ENCODE results near the gene WNT16.
A peak's percentile ranks its signal among the peaks of the same experiment; 100 is the strongest.

The WNT16 gene

DNA sequence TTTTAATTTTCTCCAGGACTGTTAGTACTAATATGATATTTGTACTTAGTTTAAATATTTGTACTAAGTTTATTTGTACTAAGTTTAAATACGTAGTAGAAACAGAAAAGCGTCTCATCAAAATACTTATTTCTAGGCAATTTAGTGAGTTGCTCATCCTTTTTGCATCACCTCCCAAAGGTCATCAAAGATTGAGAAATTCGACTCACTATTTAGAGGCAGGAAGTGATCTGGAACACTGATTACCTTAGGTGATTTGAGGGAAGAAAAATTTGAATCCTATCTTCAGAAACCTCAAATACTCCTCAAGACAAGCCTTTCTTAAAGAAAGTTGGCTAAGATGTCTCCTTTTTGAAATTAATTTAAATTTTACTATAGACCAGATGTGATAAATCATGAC, 14.5 kb downstream of the WNT16 start:
- Histone ChIP-seq H3K4me2 (peak overlapping the region in 8 of 11 experiments; percentile 2 to 62 (median 30); a peak in 9 of 22 replicates), H3K36me3 (peaks cover 14 to 56% (median 38%) of the 10 kb centered on the region in 11 experiments; a peak in 20 of 22 replicates), H3K9me3 (replicated peaks in 1 of 11) (no peaks in the 10 kb centered on the region), H3K9ac (0 out of 22 replicates have a peak overlapping the region, but pooled peaks of 1 of the 11 experiments have one; percentile 25), H3K4me1 (peaks cover 9 to 52% (median 41%) of the 10 kb centered on the region in 10 experiments; a peak in 19 of 20 replicates), H3K4me3 (no peak overlapping the region), H3K27ac (peak overlapping the region in 6 of 11 experiments; percentile 33 to 63 (median 44); a peak in 7 of 22 replicates), H4K20me1 (peaks cover 0 to 10% (median 0%) of the 10 kb centered on the region in 11 experiments; a peak in 2 of 22 replicates), H3K27me3 (peaks cover 3 to 14% (median 10%) of the 10 kb centered on the region in 11 experiments; a peak in 18 of 22 replicates)
- TF ChIP-seq Cebpa-rat (IDR thresholded peaks at IDR 0.05), result no peak

DNA sequence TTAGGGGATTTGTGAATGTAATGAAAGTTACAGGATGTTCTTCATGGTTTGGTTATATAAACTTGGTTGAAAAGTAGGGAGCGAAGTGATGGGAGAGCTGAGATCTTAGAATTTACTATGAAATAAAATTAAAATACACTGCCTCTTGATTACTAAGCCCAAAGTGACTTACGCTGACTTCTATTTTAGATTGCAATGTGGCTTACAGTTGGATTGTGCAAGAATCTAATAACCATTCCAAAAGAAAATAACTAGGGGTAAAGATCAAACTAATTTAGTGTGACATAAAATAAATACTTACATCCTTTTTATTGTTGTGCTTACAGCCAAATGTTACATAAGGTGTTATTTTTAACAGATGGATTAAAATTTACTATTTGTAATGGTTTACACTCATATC, 15.3 kb downstream of the WNT16 start:
- Histone ChIP-seq H3K4me2 (peak overlapping the region in 8 of 11 experiments; percentile 2 to 62 (median 24); a peak in 8 of 22 replicates), H3K27me3 (peaks cover 0 to 6% (median 2%) of the 10 kb centered on the region in 11 experiments; a peak in 11 of 22 replicates), H3K9me3 (replicated peaks in 1 of 11) (no peaks in the 10 kb centered on the region), H3K9ac (0 out of 22 replicates have a peak overlapping the region, but pooled peaks of 1 of the 11 experiments have one; percentile 25), H3K4me3 (no peak overlapping the region), H3K4me1 (peaks cover 3 to 44% (median 33%) of the 10 kb centered on the region in 10 experiments; a peak in 18 of 20 replicates), H3K36me3 (peaks cover 14 to 48% (median 30%) of the 10 kb centered on the region in 11 experiments; a peak in 20 of 22 replicates), H3K27ac (peak overlapping the region in 7 of 11 experiments; percentile 33 to 63 (median 49); a peak in 13 of 22 replicates), H4K20me1 (peaks cover 0 to 4% (median 0%) of the 10 kb centered on the region in 11 experiments; a peak in 2 of 22 replicates)
- peak in 1 of 11 experiments; percentile 48; a peak in 1 of 22 replicates for TF ChIP-seq Cebpa-rat (IDR thresholded peaks at IDR 0.05)

DNA sequence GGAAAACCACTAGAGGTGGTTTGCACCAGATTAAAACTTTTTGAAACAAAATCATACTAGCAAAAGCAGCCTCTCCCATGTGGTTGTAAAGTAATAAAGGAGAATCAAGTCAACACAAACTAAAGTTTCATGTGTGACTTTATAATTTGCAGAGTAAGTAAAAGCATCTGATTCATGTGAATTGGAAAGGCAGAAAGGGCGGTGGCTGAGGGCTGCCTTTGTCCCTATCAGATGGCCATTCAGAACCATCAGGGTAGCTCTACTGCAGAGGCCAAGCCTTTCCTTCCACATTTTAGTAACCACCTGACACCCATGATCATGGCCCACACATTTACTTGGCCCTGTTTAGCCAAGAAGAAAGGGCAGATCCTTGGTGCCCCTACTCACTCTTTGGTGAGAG, 15.7 kb downstream of the WNT16 start:
- peaks cover 0 to under 1% (median 0%) of the 10 kb centered on the region in 11 experiments; a peak in 2 of 22 replicates for H4K20me1 ChIP-seq
- H3K4me2 ChIP-seq, result peak overlapping the region in 3 of 11 experiments; percentile 12 to 54 (median 30); a peak in 4 of 22 replicates
- H3K27ac ChIP-seq, result peak overlapping the region in 8 of 11 experiments; percentile 9 to 63 (median 39); a peak in 12 of 22 replicates
- peaks cover 14 to 44% (median 26%) of the 10 kb centered on the region in 11 experiments; a peak in 18 of 22 replicates for H3K36me3 ChIP-seq
- H3K4me1 ChIP-seq, result peaks cover 0 to 40% (median 29%) of the 10 kb centered on the region in 10 experiments; a peak in 16 of 20 replicates
- H3K4me3 ChIP-seq, result no peak overlapping the region
- peaks cover 0 to 2% (median 0%) of the 10 kb centered on the region in 11 experiments; a peak in 3 of 22 replicates for H3K27me3 ChIP-seq
- H3K9ac ChIP-seq, result no peak overlapping the region
- no peaks in the 10 kb centered on the region for H3K9me3 ChIP-seq (replicated peaks in 1 of 11)
- no peak for TF ChIP-seq Cebpa-rat (IDR thresholded peaks at IDR 0.05)

DNA sequence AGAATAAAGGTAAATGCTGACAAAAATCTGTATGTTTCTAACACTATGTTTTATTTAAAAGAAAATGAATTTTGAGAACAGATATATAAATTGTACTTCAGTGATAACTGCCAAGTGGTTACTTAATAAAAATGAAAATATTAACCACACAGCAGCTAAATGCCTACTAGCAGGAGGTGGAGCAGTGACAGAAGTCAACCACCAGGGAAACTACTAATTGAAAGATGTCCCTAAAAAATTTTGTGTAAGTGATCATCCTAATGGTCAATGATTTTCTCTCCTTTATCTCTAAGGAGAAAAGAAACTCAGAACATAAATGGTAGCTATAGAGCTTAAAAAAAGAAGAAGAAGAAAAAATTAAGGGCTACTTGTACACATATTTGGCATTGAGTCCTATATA, 22.9 kb downstream of the WNT16 start:
- no peak overlapping the region for H3K4me2 ChIP-seq
- no peaks in the 10 kb centered on the region for H3K27me3 ChIP-seq
- peaks cover 9 to 34% (median 24%) of the 10 kb centered on the region in 10 experiments; a peak in 18 of 20 replicates for H3K4me1 ChIP-seq
- no peak overlapping the region for H3K27ac ChIP-seq
- peaks cover 35 to 72% (median 58%) of the 10 kb centered on the region in 11 experiments for H3K36me3 ChIP-seq
- no peaks in the 10 kb centered on the region for H3K9me3 ChIP-seq (replicated peaks in 1 of 11)
- TF ChIP-seq Cebpa-rat (IDR thresholded peaks at IDR 0.05), result no peak
- no peak overlapping the region for H3K9ac ChIP-seq
- H3K4me3 ChIP-seq, result no peak overlapping the region
- peaks cover 0 to 11% (median 0%) of the 10 kb centered on the region in 11 experiments; a peak in 1 of 22 replicates for H4K20me1 ChIP-seq

DNA sequence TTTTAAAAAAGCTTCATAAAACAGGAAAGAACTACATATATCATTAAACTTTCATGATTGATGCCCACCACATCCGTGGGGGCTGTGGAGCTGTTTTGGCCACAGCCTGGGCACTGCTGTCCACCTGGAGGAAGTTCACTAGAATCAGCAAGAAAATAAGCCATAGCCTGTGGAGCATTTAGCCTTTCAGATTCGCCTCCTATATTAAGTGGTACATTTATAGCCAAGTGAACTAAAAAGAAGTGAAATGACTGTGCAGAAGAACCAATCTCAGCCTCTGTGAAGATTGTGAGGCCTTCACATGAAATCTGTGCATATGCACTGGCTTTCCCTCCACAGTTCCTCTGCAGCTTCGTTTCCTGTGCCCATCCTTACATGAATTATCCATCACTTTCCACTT, 23.5 kb downstream of the WNT16 start:
- peak overlapping the region in 3 of 11 experiments; percentile 6 to 19 (median 19); a peak in 1 of 22 replicates for H3K4me2 ChIP-seq
- no peaks in the 10 kb centered on the region for H3K27me3 ChIP-seq
- peaks cover 38 to 72% (median 61%) of the 10 kb centered on the region in 11 experiments for H3K36me3 ChIP-seq
- H3K9ac ChIP-seq, result no peak overlapping the region
- H3K9me3 ChIP-seq (replicated peaks in 1 of 11), result no peaks in the 10 kb centered on the region
- peaks cover 9 to 35% (median 24%) of the 10 kb centered on the region in 10 experiments; a peak in 18 of 20 replicates for H3K4me1 ChIP-seq
- peaks cover 0 to 11% (median 0%) of the 10 kb centered on the region in 11 experiments; a peak in 1 of 22 replicates for H4K20me1 ChIP-seq
- no peak overlapping the region for H3K4me3 ChIP-seq
- no peak for TF ChIP-seq Cebpa-rat (IDR thresholded peaks at IDR 0.05)
- no peak overlapping the region for H3K27ac ChIP-seq

DNA sequence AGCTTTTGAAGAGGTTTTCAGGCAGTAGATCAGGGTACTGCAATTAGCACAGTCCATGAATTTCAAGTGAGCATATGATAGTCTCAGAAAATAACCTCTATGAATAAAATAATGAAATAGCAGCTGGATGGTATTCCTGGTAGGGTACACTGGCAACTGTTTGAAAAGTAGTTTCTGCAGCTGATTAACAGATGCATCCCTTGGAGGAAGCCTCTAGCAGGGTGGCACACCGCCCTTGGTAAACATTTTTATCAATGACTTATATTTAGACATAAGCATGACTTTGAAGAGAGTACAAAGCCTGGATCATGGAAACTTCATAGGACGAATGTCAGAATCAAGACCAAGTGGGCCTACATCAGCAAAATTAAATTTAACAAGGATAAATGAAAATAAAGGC, 26.8 kb downstream of the WNT16 start:
- H3K4me2 ChIP-seq, result peak overlapping the region in 8 of 11 experiments; percentile 6 to 60 (median 16); a peak in 10 of 22 replicates
- 0 out of 22 replicates have a peak overlapping the region, but pooled peaks of 1 of the 11 experiments have one; percentile 2 for H3K27ac ChIP-seq
- H4K20me1 ChIP-seq, result peaks cover 0 to 11% (median 0%) of the 10 kb centered on the region in 11 experiments; a peak in 1 of 22 replicates
- H3K9me3 ChIP-seq (replicated peaks in 1 of 11), result no peaks in the 10 kb centered on the region
- H3K4me1 ChIP-seq, result peaks cover 12 to 37% (median 24%) of the 10 kb centered on the region in 10 experiments; a peak in 18 of 20 replicates
- peaks cover 47 to 98% (median 89%) of the 10 kb centered on the region in 11 experiments for H3K36me3 ChIP-seq
- H3K9ac ChIP-seq, result no peak overlapping the region
- H3K4me3 ChIP-seq, result no peak overlapping the region
- TF ChIP-seq Cebpa-rat (IDR thresholded peaks at IDR 0.05), result no peak
- H3K27me3 ChIP-seq, result no peaks in the 10 kb centered on the region

DNA sequence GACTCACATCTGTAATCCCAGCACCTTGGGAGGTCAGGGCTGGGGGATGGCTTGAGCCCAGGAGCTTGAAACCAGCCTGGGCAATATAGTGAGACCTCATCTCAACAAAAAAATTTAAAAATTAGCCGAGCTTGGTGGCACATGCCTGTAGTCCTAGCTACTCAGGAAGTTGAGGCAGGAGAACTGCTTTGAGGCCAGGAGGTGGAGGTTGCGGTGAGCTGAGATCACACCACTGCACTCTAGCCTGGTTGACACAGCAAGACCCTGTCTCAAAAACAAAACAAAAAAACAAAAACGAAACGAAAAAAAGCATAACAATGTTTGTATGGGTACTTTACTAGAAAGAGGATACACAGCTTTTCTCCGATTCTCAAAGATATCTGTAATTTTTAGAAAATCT, 31.8 kb downstream of the WNT16 start:
- Histone ChIP-seq H3K36me3 (peaks cover 41 to 93% (median 86%) of the 10 kb centered on the region in 11 experiments), H3K4me1 (peaks cover 5 to 27% (median 9%) of the 10 kb centered on the region in 10 experiments; a peak in 19 of 20 replicates), H3K27ac (peak overlapping the region in 2 of 11 experiments; percentile 3 to 11; a peak in 2 of 22 replicates), H3K4me2 (no peak overlapping the region), H3K27me3 (no peaks in the 10 kb centered on the region), H3K4me3 (no peak overlapping the region), H3K9me3 (replicated peaks in 1 of 11) (no peaks in the 10 kb centered on the region), H4K20me1 (peaks cover 0 to 12% (median 0%) of the 10 kb centered on the region in 11 experiments; a peak in 1 of 22 replicates), H3K9ac (no peak overlapping the region)
- no peak for TF ChIP-seq Cebpa-rat (IDR thresholded peaks at IDR 0.05)

DNA sequence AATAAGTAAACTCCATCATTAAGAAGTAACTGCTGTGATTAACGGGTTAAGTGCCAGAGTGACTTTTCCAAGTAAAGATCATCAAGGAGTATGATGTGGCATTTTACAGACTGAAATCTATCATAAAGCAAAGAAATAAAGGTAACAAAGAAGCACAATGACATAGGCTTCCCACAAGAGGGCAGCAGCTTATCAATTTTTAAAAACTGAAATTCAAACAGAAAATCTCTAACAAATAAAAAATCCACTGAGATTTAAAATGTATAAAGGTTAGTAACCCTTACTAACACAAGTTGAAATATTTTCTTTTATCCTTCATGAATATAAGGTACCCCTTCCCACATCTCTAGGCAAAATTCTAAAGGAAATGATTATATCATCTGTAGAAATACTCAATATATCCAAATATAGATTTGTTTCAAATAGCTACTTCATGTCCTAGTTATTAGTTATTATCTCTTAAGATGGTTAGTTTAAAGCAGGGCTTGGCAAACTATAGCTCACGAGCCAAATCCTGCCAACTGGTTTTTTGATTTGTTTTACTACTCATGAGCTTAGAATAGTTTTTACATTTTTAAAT, 38.1 kb downstream of the WNT16 start:
- Histone ChIP-seq H3K4me2 (peak overlapping the region in 7 of 11 experiments; percentile 75 to 95 (median 88); a peak in 10 of 22 replicates), H3K4me3 (peak overlapping the region in 3 of 10 experiments; percentile 54 to 64 (median 62); a peak in 3 of 20 replicates), H3K36me3 (peaks cover 6 to 41% (median 32%) of the 10 kb centered on the region in 11 experiments), H3K9me3 (replicated peaks in 1 of 11) (no peaks in the 10 kb centered on the region), H3K9ac (peak overlapping the region in 2 of 11 experiments; percentile 72 to 76; a peak in 5 of 22 replicates), H3K4me1 (peaks cover 49 to 76% (median 59%) of the 10 kb centered on the region in 10 experiments), H3K27ac (peak overlapping the region in 5 of 11 experiments; percentile 9 to 74 (median 31); a peak in 2 of 22 replicates), H3K27me3 (no peaks in the 10 kb centered on the region), H4K20me1 (peaks cover 0 to 33% (median 0%) of the 10 kb centered on the region in 11 experiments; a peak in 4 of 22 replicates)
- TF ChIP-seq Cebpa-rat (IDR thresholded peaks at IDR 0.05), result no peak
